ENCODE data around the gene GPR143.

DNA sequence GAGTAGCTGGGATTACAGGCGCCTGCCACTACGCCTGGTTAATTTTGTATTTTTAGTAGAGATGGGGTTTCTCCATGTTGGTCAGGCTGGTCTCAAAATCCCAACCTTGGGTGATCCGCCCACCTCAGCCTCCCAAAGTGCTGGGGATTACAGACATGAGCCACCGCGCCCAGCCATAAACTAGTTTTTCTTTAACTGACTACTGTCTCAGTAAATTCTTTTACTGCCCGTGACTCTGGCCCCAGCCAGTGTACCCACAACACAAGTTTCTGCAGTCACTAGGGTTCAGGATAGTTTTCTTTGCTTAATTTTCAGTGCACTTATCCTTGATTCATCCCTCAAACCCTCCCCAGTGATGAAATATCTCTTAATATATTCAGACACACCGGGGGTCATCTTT, 28.8 kb upstream of the GPR143 start:
- TF ChIP-seq POLR2A (IDR thresholded peaks at IDR 0.05) (no peak), POLR2AphosphoS5 (IDR thresholded peaks at IDR 0.05; ENCODE audit: insufficient read depth in 1 of 2, low read depth in 1 of 2) (no peak)
- TF ChIP-seq, protein P1, sequence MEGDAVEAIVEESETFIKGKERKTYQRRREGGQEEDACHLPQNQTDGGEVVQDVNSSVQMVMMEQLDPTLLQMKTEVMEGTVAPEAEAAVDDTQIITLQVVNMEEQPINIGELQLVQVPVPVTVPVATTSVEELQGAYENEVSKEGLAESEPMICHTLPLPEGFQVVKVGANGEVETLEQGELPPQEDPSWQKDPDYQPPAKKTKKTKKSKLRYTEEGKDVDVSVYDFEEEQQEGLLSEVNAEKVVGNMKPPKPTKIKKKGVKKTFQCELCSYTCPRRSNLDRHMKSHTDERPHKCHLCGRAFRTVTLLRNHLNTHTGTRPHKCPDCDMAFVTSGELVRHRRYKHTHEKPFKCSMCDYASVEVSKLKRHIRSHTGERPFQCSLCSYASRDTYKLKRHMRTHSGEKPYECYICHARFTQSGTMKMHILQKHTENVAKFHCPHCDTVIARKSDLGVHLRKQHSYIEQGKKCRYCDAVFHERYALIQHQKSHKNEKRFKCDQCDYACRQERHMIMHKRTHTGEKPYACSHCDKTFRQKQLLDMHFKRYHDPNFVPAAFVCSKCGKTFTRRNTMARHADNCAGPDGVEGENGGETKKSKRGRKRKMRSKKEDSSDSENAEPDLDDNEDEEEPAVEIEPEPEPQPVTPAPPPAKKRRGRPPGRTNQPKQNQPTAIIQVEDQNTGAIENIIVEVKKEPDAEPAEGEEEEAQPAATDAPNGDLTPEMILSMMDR (IDR thresholded peaks at IDR 0.05): no peak
